H1 (cell line): ENCODE results near the gene ELMO1. TPM values are rescaled to one million over a fixed set of nuclear protein-coding genes. Genes with fewer than 3 reads are reported as not detected.

ENCODE experiments used
- CTCF ChIA-PET: fragments of 300-600 bp; sonication (Branson Sonifier 250); formaldehyde crosslinking; loops from one replicate; lab custom pipeline; 2021; ENCODE audit not compliant: partially characterized antibody; lab: Charles Lee
- POLR2A ChIA-PET: fragments of 300-600 bp; sonication (Branson Sonifier 250); formaldehyde crosslinking; loops from one replicate; lab custom pipeline; 2021; ENCODE audit warnings: inconsistent platforms; ENCODE audit not compliant: partially characterized antibody; lab: Charles Lee
- DNase-seq, 2 experiments: peaks; one replicate each; pipeline versions ENCODE4 v3.0.0 to v3.0.0-alpha.2; 2010 to 2022; ENCODE audit warnings: low spot score in 2 of 2, low read depth in 1 of 2, mixed read lengths in 1 of 2
- FAIRE-seq: peaks from 2 replicates; lab custom pipeline; 2011; peaks lifted over from hg19 to GRCh38; lab: Jason Lieb, UNC
- H2AFZ ChIP-seq: 2 replicates; pipeline ENCODE4 v1.8.1; 2012; ENCODE audit warnings: low read length, inconsistent platforms
- H2AK5ac ChIP-seq: 2 replicates; pipeline ENCODE4 v1.6.1; 2013; ENCODE audit warnings: low read depth, low read length
- H2BK120ac ChIP-seq: replicated peaks from 2 replicates; pipeline ENCODE3; 2013; ENCODE audit warnings: low read depth, low read length, inconsistent platforms
- H2BK12ac ChIP-seq: 2 replicates; pipeline ENCODE4 v1.6.1; 2013; ENCODE audit warnings: low read depth, low read length
- H2BK15ac ChIP-seq: 2 replicates; pipeline ENCODE4 v1.6.1; 2013; ENCODE audit warnings: low read length
- H2BK20ac ChIP-seq: 2 replicates; pipeline ENCODE4 v1.6.1; 2013; ENCODE audit warnings: low read length
- H2BK5ac ChIP-seq: 2 replicates; pipeline ENCODE4 v1.6.1; 2013; ENCODE audit warnings: low read depth, low read length
- H3K14ac ChIP-seq: 2 replicates; pipeline ENCODE4 v1.6.1; 2013; ENCODE audit warnings: inconsistent platforms; ENCODE audit not compliant: insufficient read length
- H3K18ac ChIP-seq: 2 replicates; pipeline ENCODE4 v1.6.1; 2013; ENCODE audit warnings: low read length; ENCODE audit errors: extremely low read depth
- H3K23ac ChIP-seq: 2 replicates; pipeline ENCODE4 v1.6.1; 2013; ENCODE audit warnings: inconsistent platforms; ENCODE audit not compliant: insufficient read length
- H3K23me2 ChIP-seq: 2 replicates; pipeline ENCODE4 v1.6.1; 2013; ENCODE audit warnings: low read depth, low read length
- H3K27ac ChIP-seq: 2 replicates; pipeline ENCODE4 v1.6.1; 2011; ENCODE audit warnings: low read depth, low read length, inconsistent platforms
- H3K27me3 ChIP-seq, 4 experiments: replicated peaks in 1 of 4; 1 replicate in 1 of 4; 2 replicates in 3 of 4; pipeline versions ENCODE4 v1.6.1 to v1.8.1; 2011 to 2013; ENCODE audit warnings: low read length in 3 of 4, mild to moderate bottlenecking in 3 of 4, inconsistent platforms in 2 of 4, mixed read lengths in 2 of 4, moderate library complexity in 1 of 4; ENCODE audit not compliant: control insufficient read depth in 3 of 4, insufficient read depth in 3 of 4; ENCODE audit errors: extremely low read depth in 1 of 4
- H3K36me3 ChIP-seq, 4 experiments: 2 replicates each; pipeline versions ENCODE4 v1.6.1 to v1.8.1; 2011 to 2013; ENCODE audit warnings: mild to moderate bottlenecking in 4 of 4, low read length in 3 of 4, moderate library complexity in 2 of 4, control low read depth in 1 of 4, inconsistent platforms in 1 of 4; ENCODE audit not compliant: insufficient read depth in 4 of 4, control insufficient read depth in 2 of 4
- H3K4ac ChIP-seq: replicated peaks from 2 replicates; pipeline ENCODE3; 2013; ENCODE audit warnings: low read length, low read depth, mixed read lengths, inconsistent platforms; ENCODE audit not compliant: insufficient read length
- H3K4me1 ChIP-seq, 4 experiments: replicated peaks in 1 of 4; 1 replicate in 1 of 4; 2 replicates in 3 of 4; pipeline versions ENCODE4 v1.6.1 to v1.8.1; 2011 to 2013; ENCODE audit warnings: low read length in 3 of 4, inconsistent platforms in 2 of 4, mixed read lengths in 1 of 4; ENCODE audit not compliant: insufficient read depth in 4 of 4, control insufficient read depth in 3 of 4
- H3K4me2 ChIP-seq, 2 experiments: 2 replicates each; pipeline versions ENCODE4 v1.6.1 to v1.8.1; 2011 to 2013; ENCODE audit warnings: low read depth in 2 of 2, low read length in 2 of 2, control low read depth in 1 of 2, inconsistent platforms in 1 of 2, mild to moderate bottlenecking in 1 of 2; ENCODE audit not compliant: insufficient read depth in 1 of 2
- H3K4me3 ChIP-seq, 4 experiments: fragments of 200-600, 300-600 bp in 1 of 4; sonication (generic), shearing (Covaris generic), sonication (Bioruptor Twin) in 1 of 4; 2 replicates each; pipeline versions ENCODE4 v1.5.1 to v1.8.1; 2011 to 2016; ENCODE audit warnings: low read length in 4 of 4, low read depth in 3 of 4, control low read depth in 2 of 4, inconsistent platforms in 2 of 4, mild to moderate bottlenecking in 2 of 4, mixed read lengths in 1 of 4, moderate library complexity in 1 of 4; ENCODE audit not compliant: insufficient read depth in 2 of 4; ENCODE audit errors: extremely low read depth in 1 of 4
- H3K56ac ChIP-seq: replicated peaks from 2 replicates; pipeline ENCODE3; 2013; ENCODE audit warnings: low read depth, mild to moderate bottlenecking, mixed read lengths, low read length, inconsistent platforms; ENCODE audit not compliant: insufficient read length
- H3K79me1 ChIP-seq: 2 replicates; pipeline ENCODE4 v1.6.1; 2013; ENCODE audit warnings: low read depth, low read length, control low read depth
- H3K79me2 ChIP-seq, 2 experiments: 2 replicates each; pipeline versions ENCODE4 v1.6.1 to v1.8.1; 2012 to 2013; ENCODE audit warnings: low read length in 2 of 2, mild to moderate bottlenecking in 2 of 2, inconsistent platforms in 1 of 2; ENCODE audit not compliant: insufficient read depth in 2 of 2, control insufficient read depth in 1 of 2
- H3K9ac ChIP-seq, 4 experiments: replicated peaks in 1 of 4; 1 replicate in 1 of 4; 2 replicates in 3 of 4; pipeline versions ENCODE4 v1.6.1 to v1.8.1; 2011 to 2013; ENCODE audit warnings: low read depth in 3 of 4, low read length in 3 of 4, control low read depth in 2 of 4, mild to moderate bottlenecking in 2 of 4, moderate library complexity in 2 of 4, inconsistent platforms in 1 of 4; ENCODE audit errors: extremely low read depth in 1 of 4
- H3K9me3 ChIP-seq, 2 experiments: 2 replicates each; pipeline versions ENCODE4 v1.6.1 to v1.8.1; 2012 to 2013; ENCODE audit warnings: mild to moderate bottlenecking in 2 of 2, moderate library complexity in 2 of 2, control low read depth in 1 of 2, inconsistent platforms in 1 of 2, low read depth in 1 of 2, low read length in 1 of 2, mixed read lengths in 1 of 2; ENCODE audit not compliant: insufficient read depth in 2 of 2
- H4K20me1 ChIP-seq, 2 experiments: replicated peaks in 1 of 2; 2 replicates each; pipeline versions ENCODE3 to v1.8.1; 2011 to 2013; ENCODE audit warnings: inconsistent platforms in 2 of 2, low read length in 2 of 2, mild to moderate bottlenecking in 1 of 2; ENCODE audit not compliant: insufficient read depth in 2 of 2, control insufficient read depth in 1 of 2
- H4K5ac ChIP-seq: 2 replicates; pipeline ENCODE4 v1.6.1; 2013; ENCODE audit warnings: low read length, low read depth, mixed read lengths, inconsistent platforms; ENCODE audit not compliant: insufficient read length
- H4K8ac ChIP-seq: 2 replicates; pipeline ENCODE4 v1.8.0; 2013; ENCODE audit warnings: mild to moderate bottlenecking, moderate library complexity, low read length, inconsistent platforms; ENCODE audit not compliant: insufficient read depth; ENCODE audit errors: extremely low read depth
- H4K91ac ChIP-seq: replicated peaks from 2 replicates; pipeline ENCODE3; 2013; ENCODE audit warnings: low read length, mixed read lengths, inconsistent platforms; ENCODE audit not compliant: insufficient read length
- EGR1 ChIP-seq: IDR thresholded peaks from 2 replicates; pipeline ENCODE4 v1.6.1; 2011; ENCODE audit warnings: low read depth, low read length, borderline replicate concordance
- PHF8 ChIP-seq: fragments of 200-600 bp; sonication (generic); conservative IDR thresholded peaks from 2 replicates; pipeline ENCODE4 v1.7.1; 2012; ENCODE audit warnings: low read depth, mild to moderate bottlenecking, inconsistent platforms, low read length, moderate library complexity
- POLR2AphosphoS5 ChIP-seq: IDR thresholded peaks from 2 replicates; pipeline ENCODE4 v1.6.1; 2011; ENCODE audit warnings: low read depth, low read length
- RXRA ChIP-seq: IDR thresholded peaks from 2 replicates; pipeline ENCODE4 v1.6.1; 2011; ENCODE audit warnings: low read depth, mild to moderate bottlenecking, low read length, moderate library complexity; ENCODE audit not compliant: insufficient read depth
- WGBS, 2 experiments: shearing (Covaris generic) in 1 of 2; methylation state at CpG; one replicate each; pipeline versions ENCODE4 v1.1.6 to v1.1.7; 2013 to 2015; ENCODE audit warnings: low lambda C conversion rate in 2 of 2, mixed read lengths in 2 of 2, inconsistent platforms in 1 of 2, low coverage in 1 of 2, missing lambda C conversion rate in 1 of 2; ENCODE audit not compliant: insufficient replicate concordance in 2 of 2, insufficient coverage in 1 of 2, insufficient read length in 1 of 2; ENCODE audit errors: extremely low coverage in 1 of 2, missing lambda C conversion rate in 1 of 2; 5-methylcytosine and 5-hydroxymethylcytosine counted together
- polyA plus RNA-seq, 7 experiments: library from polyadenylated mRNA; depleted of rRNA in 3 of 7; stranded (reverse) in 5 of 7; unstranded in 2 of 7; fragments of >200 nt in 5 of 7; fragments of 200-250 nt in 2 of 7; gene quantifications; 1 replicate in 5 of 7; 2 replicates in 1 of 7; 4 replicates in 1 of 7; pipeline versions ENCODE4 v1.2.1 to v1.2.3, GENCODE V29; 2011 to 2013; ENCODE audit warnings: missing spikeins in 2 of 7, mixed read lengths in 2 of 7
- total RNA-seq: library from RNA; stranded (reverse); fragmentation: NEBNext Ultra II Directional; extraction: Animal tissue kit (Norgen Biotek cat#: 25700); gene quantifications from 2 replicates; pipeline ENCODE4 v1.2.1, GENCODE V29; 2021

The ELMO1 gene
- total and polyA plus RNA-seq, 2 of the 8 experiments (the other 6 are each of a cell fraction or from before 2014, with no cell fraction given) = 18.4 to 21.0 TPM

- H3K56ac ChIP-seq = no peak overlapping the region
- H3K4me1 ChIP-seq = peaks cover 0 to 4% (median under 1%) of the 10 kb centered on the region in 4 experiments; a peak in 4 of 7 replicates
- no peak overlapping the region for H3K27ac ChIP-seq
- H2AFZ ChIP-seq = no peak overlapping the region
- no peak overlapping the region for H2BK15ac ChIP-seq
- no peak overlapping the region for H3K4me2 ChIP-seq
- FAIRE-seq = no peak
- H2BK12ac ChIP-seq = no peak overlapping the region
- no peak overlapping the region for H3K18ac ChIP-seq
- no peak overlapping the region for H3K23ac ChIP-seq
- CTCF ChIA-PET = interaction anchor here (0.8 to 1.4 kb wide), 3 partner anchors 21 to 76 kb away, joined by 3 to 6 read pairs (median 4); no protein-coding TSS in a partner anchor
- POLR2A ChIA-PET = interaction anchor here (0.8 kb wide), 1 partner anchor 18 kb away, joined by 4 read pairs; no protein-coding TSS in a partner anchor
- H4K20me1 ChIP-seq = no peaks in the 10 kb centered on the region
- no peak overlapping the region for H2BK120ac ChIP-seq
- H4K91ac ChIP-seq = no peak overlapping the region
- no peak overlapping the region for H2BK20ac ChIP-seq
- DNase-seq = no peak
- H3K4me3 ChIP-seq = no peak overlapping the region
- WGBS, 2 experiments = 92% methylated on average over 6 of the region's 6 CpGs; no CpG with 5 or more reads in 1 of the 2 experiments
- H3K14ac ChIP-seq = no peak overlapping the region
- H4K5ac ChIP-seq = no peak overlapping the region
- no peaks in the 10 kb centered on the region for H3K9me3 ChIP-seq
- H4K8ac ChIP-seq = no peak overlapping the region
- no peak overlapping the region for H2BK5ac ChIP-seq
- no peaks in the 10 kb centered on the region for H3K23me2 ChIP-seq
- H3K79me2 ChIP-seq = peaks cover 0 to 13% of the 10 kb centered on the region in 2 experiments; a peak in 1 of 4 replicates
- H3K36me3 ChIP-seq = no peaks in the 10 kb centered on the region; a peak in 1 of 8 replicates
- no peaks in the 10 kb centered on the region for H3K27me3 ChIP-seq
- no peak overlapping the region for H2AK5ac ChIP-seq
- no peaks in the 10 kb centered on the region for H3K79me1 ChIP-seq
- H3K9ac ChIP-seq = no peak overlapping the region
- TF ChIP-seq PHF8 (no peak), POLR2AphosphoS5 (no peak), EGR1 (no peak), RXRA (no peak)
- no peak overlapping the region for H3K4ac ChIP-seq
These were observed 18.0 kb downstream of the ELMO1 start for GRCh38 chr7:37430640-37431039.
